A549 (cell line): Measurements from ENCODE around the gene RNF175.

ENCODE experiments used
- CEBPB ChIP-seq, 2 experiments: fragments of >200 bp in 1 of 2; sonication (Bioruptor Twin) in 1 of 2; formaldehyde crosslinking in 1 of 2; IDR thresholded peaks; 2 replicates each; pipeline ENCODE4 v1.6.1; 2012 to 2016
- CHD4 ChIP-seq: fragments of 200-600 bp; sonication (generic); IDR thresholded peaks from 2 replicates; pipeline ENCODE4 v1.6.1; 2016; ENCODE audit warnings: antibody characterized with exemption, mild to moderate bottlenecking, borderline replicate concordance
- CTCF ChIP-seq: fragments of >200 bp; sonication (Bioruptor Twin); formaldehyde crosslinking; IDR thresholded peaks from 3 replicates; pipeline ENCODE4 v1.5.1; 2016
- ESRRA ChIP-seq: fragments of 150-350 bp; IDR thresholded peaks from 2 replicates; pipeline ENCODE4 v1.6.1; 2014; ENCODE audit warnings: mild to moderate bottlenecking, low read length, borderline replicate concordance
- HMGXB4 ChIP-seq: fragments of 250-450 bp; sonication (Bioruptor Pico); IDR thresholded peaks from 2 replicates; pipeline ENCODE4 v1.5.0; 2021; ENCODE audit warnings: mild to moderate bottlenecking, moderate library complexity, borderline replicate concordance
- HOXA7 ChIP-seq: fragments of 250-450 bp; sonication (Bioruptor Pico); IDR thresholded peaks from 2 replicates; pipeline ENCODE4 v1.5.0; 2020; ENCODE audit warnings: mild to moderate bottlenecking, moderate library complexity
- JUN ChIP-seq, 2 experiments: fragments of >200 bp; sonication (Bioruptor Twin); formaldehyde crosslinking; IDR thresholded peaks; 2 replicates in 1 of 2; 3 replicates in 1 of 2; pipeline ENCODE4 v1.6.1; 2016 to 2017
- NR3C1 ChIP-seq: fragments of >200 bp; sonication (Bioruptor Twin); formaldehyde crosslinking; IDR thresholded peaks from 3 replicates; pipeline ENCODE4 v1.6.1; 2017
- PBX3 ChIP-seq: IDR thresholded peaks from 2 replicates; pipeline ENCODE4 v1.6.1; 2012
- POLR2A ChIP-seq: IDR thresholded peaks from 2 replicates; pipeline ENCODE4 v1.6.1; 2012; ENCODE audit warnings: mild to moderate bottlenecking, low read length
- RAD21 ChIP-seq, 2 experiments: fragments of >200 bp in 1 of 2; sonication (Bioruptor Twin) in 1 of 2; formaldehyde crosslinking in 1 of 2; IDR thresholded peaks in 1 of 2; conservative IDR thresholded peaks in 1 of 2; 2 replicates in 1 of 2; 3 replicates in 1 of 2; pipeline ENCODE4 v1.6.1; 2012 to 2018; ENCODE audit warnings: inconsistent platforms in 1 of 2
- SMC3 ChIP-seq: fragments of >200 bp; sonication (Bioruptor Twin); formaldehyde crosslinking; IDR thresholded peaks from 3 replicates; pipeline ENCODE4 v1.6.1; 2018; ENCODE audit warnings: inconsistent platforms
- TF ChIP-seq, protein P1 (sequence below): IDR thresholded peaks from 2 replicates; pipeline ENCODE4 v1.6.1; 2012; ENCODE audit warnings: low read depth, borderline replicate concordance

DNA sequence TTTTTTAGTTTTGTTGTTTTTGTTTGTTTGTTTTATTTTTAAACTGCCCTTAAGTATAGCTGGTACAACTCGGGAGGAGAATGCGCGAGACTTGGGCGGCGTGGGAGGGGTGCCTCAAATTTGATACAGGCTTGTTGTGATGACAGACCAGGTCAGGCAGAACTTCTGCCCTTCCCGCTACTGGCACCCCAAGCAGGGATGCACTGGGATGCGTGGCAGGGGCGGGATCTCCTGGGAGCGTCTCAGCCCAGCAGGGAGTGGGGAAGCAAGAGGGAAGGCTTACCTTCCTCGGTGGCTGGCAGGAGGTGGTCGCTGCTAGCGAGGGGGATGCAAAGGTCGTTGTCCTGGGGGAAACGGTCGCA, 28.2 kb upstream of the RNF175 start:
- TF ChIP-seq RAD21 (conservative IDR thresholded peaks at IDR 0.05 in 1 of 2, IDR thresholded peaks at IDR 0.05 in 1 of 2) (no peak), CTCF (no peak), CHD4 (no peak), HOXA7 (no peak), PBX3 (no peak), NR3C1 (no peak), CEBPB (IDR thresholded peaks at IDR 0.05) (no peak), POLR2A (no peak), ESRRA (no peak), HMGXB4 (no peak), JUN (IDR thresholded peaks at IDR 0.05) (no peak), SMC3 (no peak)
- TF ChIP-seq, protein P1, sequence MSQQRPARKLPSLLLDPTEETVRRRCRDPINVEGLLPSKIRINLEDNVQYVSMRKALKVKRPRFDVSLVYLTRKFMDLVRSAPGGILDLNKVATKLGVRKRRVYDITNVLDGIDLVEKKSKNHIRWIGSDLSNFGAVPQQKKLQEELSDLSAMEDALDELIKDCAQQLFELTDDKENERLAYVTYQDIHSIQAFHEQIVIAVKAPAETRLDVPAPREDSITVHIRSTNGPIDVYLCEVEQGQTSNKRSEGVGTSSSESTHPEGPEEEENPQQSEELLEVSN, result no peak
